Measurements from ENCODE around the gene NFATC3.
"Not testable (repeated sequence)": the region's sequence is repeated elsewhere in the genome, so short reads cannot be mapped to it uniquely, and the experiment has no call there.

NFATC3 gene

GRCh38 chr16:68110611-68111010 is 25.4 kb downstream of the NFATC3 start:
- Mint-ChIP-seq H3K27ac (peak overlapping the region; percentile 7), H3K4me3 (peak overlapping the region; percentile 31), H3K4me1 (ENCODE audit: low read depth) (peaks cover 50% of the 10 kb centered on the region), H3K9me3 (peaks cover 45% of the 10 kb centered on the region), H3K36me3 (ENCODE audit: low read depth) (peaks cover 65% of the 10 kb centered on the region)
- not testable (repeated sequence) for DNase-seq (ENCODE audit: low spot score); H3K27me3 Mint-ChIP-seq (ENCODE audit: low read depth)

DNA sequence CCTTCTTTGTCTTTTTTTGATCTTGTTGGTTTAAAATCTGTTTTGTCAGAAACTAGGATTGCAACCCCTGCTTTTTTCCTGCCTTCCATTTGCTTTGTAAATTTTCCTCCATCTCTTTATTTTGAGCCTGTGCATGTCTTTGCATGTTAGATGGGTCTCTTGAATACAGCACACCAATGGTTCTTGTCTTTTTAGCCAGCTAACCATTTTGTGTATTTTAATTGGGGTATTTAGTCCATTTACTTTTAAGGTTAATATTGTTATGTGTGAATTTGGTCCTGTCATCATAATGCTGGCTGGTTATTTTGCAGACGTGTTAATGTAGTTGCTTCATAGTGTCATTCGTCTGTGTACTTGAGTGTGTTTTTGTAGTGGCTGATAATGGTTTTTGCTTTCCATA is 26.2 kb downstream of the NFATC3 start:
- Mint-ChIP-seq H3K36me3 (ENCODE audit: low read depth) (peaks cover 60% of the 10 kb centered on the region), H3K9me3 (peaks cover 44% of the 10 kb centered on the region), H3K4me1 (ENCODE audit: low read depth) (peaks cover 54% of the 10 kb centered on the region), H3K27ac (no peak overlapping the region), H3K27me3 (ENCODE audit: low read depth) (no peaks in the 10 kb centered on the region), H3K4me3 (no peak overlapping the region)
- DNase-seq (ENCODE audit: low spot score): no peak

- DNase-seq (ENCODE audit: low spot score): no peak
- H3K4me1 Mint-ChIP-seq (ENCODE audit: low read depth): peaks cover 61% of the 10 kb centered on the region
- peaks cover 38% of the 10 kb centered on the region for H3K9me3 Mint-ChIP-seq
- no peak overlapping the region for H3K27ac Mint-ChIP-seq
- H3K27me3 Mint-ChIP-seq (ENCODE audit: low read depth): no peaks in the 10 kb centered on the region
- H3K36me3 Mint-ChIP-seq (ENCODE audit: low read depth): peaks cover 54% of the 10 kb centered on the region
- no peak overlapping the region for H3K4me3 Mint-ChIP-seq
Measured at GRCh38 chr16:68113059-68113761, 28.0 kb downstream of the NFATC3 start.

GRCh38 chr16:68113765-68114240 is 28.6 kb downstream of the NFATC3 start:
- Mint-ChIP-seq H3K27ac (no peak overlapping the region), H3K36me3 (ENCODE audit: low read depth) (peaks cover 50% of the 10 kb centered on the region), H3K4me1 (ENCODE audit: low read depth) (peaks cover 61% of the 10 kb centered on the region), H3K27me3 (ENCODE audit: low read depth) (no peaks in the 10 kb centered on the region), H3K9me3 (peaks cover 32% of the 10 kb centered on the region), H3K4me3 (no peak overlapping the region)
- DNase-seq (ENCODE audit: low spot score): no peak

- H3K27ac Mint-ChIP-seq; H3K27me3 Mint-ChIP-seq (ENCODE audit: low read depth); H3K4me3 Mint-ChIP-seq; DNase-seq (ENCODE audit: low spot score): not testable (repeated sequence)
- Mint-ChIP-seq H3K36me3 (ENCODE audit: low read depth) (peaks cover 40% of the 10 kb centered on the region), H3K9me3 (peaks cover 21% of the 10 kb centered on the region), H3K4me1 (ENCODE audit: low read depth) (peaks cover 66% of the 10 kb centered on the region)
Measured at GRCh38 chr16:68114939-68115338, 29.8 kb downstream of the NFATC3 start.

DNA sequence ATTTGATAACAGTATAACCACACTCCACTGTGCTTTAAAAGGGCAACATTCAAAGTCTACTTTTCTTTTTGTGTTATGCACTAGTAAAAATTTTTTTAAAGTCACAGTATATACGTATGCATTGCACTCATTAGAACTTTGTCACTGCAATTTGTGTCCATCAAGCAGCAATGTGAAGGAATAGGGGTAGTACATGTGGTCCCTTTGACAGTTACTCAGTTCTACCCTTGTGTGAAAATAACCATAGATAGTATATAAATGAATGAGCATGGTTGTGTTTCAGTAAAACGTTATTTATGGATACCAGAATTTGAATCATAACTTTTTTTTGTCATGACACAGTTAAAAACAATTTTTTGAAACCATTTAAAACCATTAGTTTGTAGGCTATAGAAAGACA is 30.7 kb downstream of the NFATC3 start:
- Mint-ChIP-seq H3K27ac (no peak overlapping the region), H3K36me3 (ENCODE audit: low read depth) (peaks cover 38% of the 10 kb centered on the region), H3K4me3 (peak overlapping the region; percentile 22), H3K9me3 (peaks cover 16% of the 10 kb centered on the region), H3K4me1 (ENCODE audit: low read depth) (peaks cover 62% of the 10 kb centered on the region), H3K27me3 (ENCODE audit: low read depth) (no peaks in the 10 kb centered on the region)
- no peak for DNase-seq (ENCODE audit: low spot score)

DNA sequence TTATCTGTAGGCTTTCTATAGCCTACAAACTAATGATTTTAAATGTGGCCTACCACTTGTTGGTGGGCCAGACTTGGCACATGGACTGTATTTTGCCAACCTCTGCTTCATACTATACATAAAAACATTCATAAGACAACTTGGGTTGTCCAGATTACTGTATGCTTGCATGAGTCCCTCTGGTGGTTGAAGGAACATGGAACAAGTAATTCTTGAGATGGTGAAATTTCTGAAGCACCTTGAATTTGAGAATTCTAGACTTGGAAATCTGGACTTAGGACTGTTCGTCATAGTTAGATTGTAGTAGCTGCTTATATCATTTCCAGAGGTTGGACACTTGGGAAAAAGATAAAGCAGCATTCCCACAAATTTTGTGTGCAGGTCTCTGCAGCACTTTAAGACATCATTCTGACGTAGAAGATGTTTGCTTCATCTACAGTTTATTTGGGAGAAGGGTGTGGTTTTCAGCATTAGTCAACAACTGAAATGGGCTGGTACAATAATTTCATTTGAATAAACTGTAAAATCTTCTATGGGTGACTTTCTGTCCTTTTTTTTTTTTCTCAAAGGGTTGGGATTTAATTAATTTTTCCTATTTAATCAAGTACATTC is 31.2 kb downstream of the NFATC3 start:
- Mint-ChIP-seq H3K9me3 (peaks cover 11% of the 10 kb centered on the region), H3K4me3 (peak overlapping the region; percentile 18), H3K27ac (no peak overlapping the region), H3K4me1 (ENCODE audit: low read depth) (peaks cover 58% of the 10 kb centered on the region), H3K27me3 (ENCODE audit: low read depth) (no peaks in the 10 kb centered on the region), H3K36me3 (ENCODE audit: low read depth) (peaks cover 34% of the 10 kb centered on the region)
- DNase-seq (ENCODE audit: low spot score): no peak

GRCh38 chr16:68117884-68118283 is 32.7 kb downstream of the NFATC3 start:
- no peak for DNase-seq (ENCODE audit: low spot score)
- Mint-ChIP-seq H3K36me3 (ENCODE audit: low read depth) (peaks cover 36% of the 10 kb centered on the region), H3K27ac (peak overlapping the region; percentile 75), H3K27me3 (ENCODE audit: low read depth) (no peaks in the 10 kb centered on the region), H3K9me3 (peaks cover under 1% of the 10 kb centered on the region), H3K4me1 (ENCODE audit: low read depth) (peaks cover 61% of the 10 kb centered on the region), H3K4me3 (peak overlapping the region; percentile 10)

GRCh38 chr16:68118954-68119353 is 33.8 kb downstream of the NFATC3 start:
- H3K27me3 Mint-ChIP-seq (ENCODE audit: low read depth); H3K9me3 Mint-ChIP-seq; H3K27ac Mint-ChIP-seq; H3K4me3 Mint-ChIP-seq; DNase-seq (ENCODE audit: low spot score): not testable (repeated sequence)
- Mint-ChIP-seq H3K4me1 (ENCODE audit: low read depth) (peaks cover 57% of the 10 kb centered on the region), H3K36me3 (ENCODE audit: low read depth) (peaks cover 31% of the 10 kb centered on the region)

- not testable (repeated sequence) for H3K27ac Mint-ChIP-seq; H3K27me3 Mint-ChIP-seq (ENCODE audit: low read depth); DNase-seq (ENCODE audit: low spot score); H3K4me3 Mint-ChIP-seq; H3K9me3 Mint-ChIP-seq
- Mint-ChIP-seq H3K36me3 (ENCODE audit: low read depth) (peaks cover 30% of the 10 kb centered on the region), H3K4me1 (ENCODE audit: low read depth) (peaks cover 51% of the 10 kb centered on the region)
Measured at GRCh38 chr16:68120496-68120895, 35.3 kb downstream of the NFATC3 start.

GRCh38 chr16:68126395-68126794 is 41.2 kb downstream of the NFATC3 start:
- Mint-ChIP-seq H3K4me1 (ENCODE audit: low read depth) (peaks cover 43% of the 10 kb centered on the region), H3K36me3 (ENCODE audit: low read depth) (peaks cover 48% of the 10 kb centered on the region), H3K9me3 (no peaks in the 10 kb centered on the region), H3K27me3 (ENCODE audit: low read depth) (no peaks in the 10 kb centered on the region), H3K4me3 (no peak overlapping the region), H3K27ac (no peak overlapping the region)
- DNase-seq (ENCODE audit: low spot score): no peak

DNA sequence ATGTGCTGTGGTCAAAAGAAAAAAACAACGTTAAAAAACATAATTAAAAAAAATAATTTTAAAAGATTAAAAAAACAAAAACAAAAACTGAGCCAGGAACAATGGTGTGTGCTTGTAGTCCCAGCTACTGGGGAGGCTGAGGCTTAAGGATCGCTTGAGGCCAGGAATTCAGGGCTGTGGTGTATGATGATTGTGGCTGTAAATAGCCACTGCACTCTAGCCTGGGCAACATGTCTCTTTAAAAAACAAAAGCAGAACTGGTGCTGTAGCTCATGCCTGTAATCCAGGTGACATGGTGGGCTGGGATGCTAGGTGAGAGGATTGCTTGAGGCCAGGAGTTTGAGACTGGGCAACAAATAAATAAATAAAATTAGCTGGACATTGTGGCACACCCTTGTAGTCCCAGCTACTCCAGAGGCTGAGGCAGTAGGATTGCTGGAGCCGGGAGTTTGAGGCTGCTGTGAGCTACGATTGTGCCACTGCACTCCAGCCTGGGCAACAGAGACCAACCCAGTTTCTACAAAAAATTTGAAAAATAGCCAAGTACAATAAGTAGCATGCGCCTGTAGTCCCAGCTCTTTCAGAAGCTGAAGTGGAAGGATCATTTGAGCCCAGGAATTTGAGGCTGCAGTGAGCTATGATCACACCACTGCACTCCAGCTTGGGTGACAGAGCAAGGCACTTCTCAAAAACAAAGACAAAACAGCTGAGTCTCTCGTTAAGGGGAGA is 43.6 kb downstream of the NFATC3 start:
- peaks cover 48% of the 10 kb centered on the region for H3K36me3 Mint-ChIP-seq (ENCODE audit: low read depth)
- no peaks in the 10 kb centered on the region for H3K27me3 Mint-ChIP-seq (ENCODE audit: low read depth)
- no peak overlapping the region for H3K4me3 Mint-ChIP-seq
- no peak overlapping the region for H3K27ac Mint-ChIP-seq
- H3K4me1 Mint-ChIP-seq (ENCODE audit: low read depth): peaks cover 44% of the 10 kb centered on the region
- no peak for DNase-seq (ENCODE audit: low spot score)
- H3K9me3 Mint-ChIP-seq: no peaks in the 10 kb centered on the region

DNA sequence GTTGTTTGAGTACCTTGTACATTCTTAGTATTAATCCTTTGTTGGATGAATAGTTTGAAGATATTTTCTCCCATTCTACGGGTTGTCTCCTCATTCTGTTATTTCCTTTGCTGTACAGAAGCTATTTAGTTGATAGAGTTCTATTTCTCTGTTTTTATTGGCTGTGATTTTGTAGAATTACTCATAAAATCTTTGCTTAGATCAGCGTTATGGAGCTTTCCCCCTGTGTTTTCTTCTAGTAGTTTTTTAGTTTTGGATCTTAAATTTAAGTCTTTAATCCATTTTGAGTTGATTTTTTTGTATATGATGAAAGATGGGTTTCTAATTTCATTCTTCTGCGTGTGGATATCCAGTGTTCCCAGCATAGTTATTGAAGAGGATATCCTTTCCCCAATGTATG is 45.4 kb downstream of the NFATC3 start:
- H3K4me3 Mint-ChIP-seq: no peak overlapping the region
- no peak overlapping the region for H3K27ac Mint-ChIP-seq
- no peaks in the 10 kb centered on the region for H3K9me3 Mint-ChIP-seq

More for the DNA sequence above, 45.4 kb downstream of the NFATC3 start:
- DNase-seq (ENCODE audit: low spot score): no peak
- no peaks in the 10 kb centered on the region for H3K27me3 Mint-ChIP-seq (ENCODE audit: low read depth)
- H3K4me1 Mint-ChIP-seq (ENCODE audit: low read depth): peaks cover 45% of the 10 kb centered on the region
- H3K36me3 Mint-ChIP-seq (ENCODE audit: low read depth): peaks cover 52% of the 10 kb centered on the region

All from T-helper 2 cell treated with Interferon-gamma antibody and Interleukin-4, amounts not matched to agents 5 μg/mL and 100 μg/mL, for 36 hours (primary cell).